Natural killer cell (primary cell): ENCODE data around the gene GPHN. TPM values are rescaled to one million over a fixed set of nuclear protein-coding genes. Genes with fewer than 3 reads are reported as not detected.

Source experiments
- ATAC-seq, 3 donors: fragments of 150-1000 bp in 2 of 3; fragments of 200-7000 bp in 1 of 3; cut with Tn5 transposase; 1 replicate in 1 of 3; 2 replicates in 2 of 3; pipeline ENCODE4 v1.10.0; 2021; ENCODE audit warnings: mild to moderate bottlenecking in 2 of 3, moderate library complexity in 2 of 3
- DNase-seq, 2 donors: peaks; one replicate each; pipeline versions ENCODE4 v3.0.0 to v3.0.0-alpha.2; 2013 to 2021; ENCODE audit warnings: mixed read lengths in 1 of 2
- H3K27ac ChIP-seq: one replicate; pipeline ENCODE4 v1.5.1; 2013; ENCODE audit warnings: mild to moderate bottlenecking, low read length
- H3K27me3 ChIP-seq: one replicate; pipeline ENCODE4 v1.6.1; 2013; ENCODE audit warnings: low read length; ENCODE audit not compliant: control insufficient read depth, insufficient read depth
- H3K36me3 ChIP-seq: one replicate; pipeline ENCODE4 v1.6.1; 2013; ENCODE audit warnings: low read length; ENCODE audit not compliant: control insufficient read depth, insufficient read depth
- H3K4me1 ChIP-seq: one replicate; pipeline ENCODE4 v1.6.1; 2013; ENCODE audit warnings: low read length; ENCODE audit not compliant: control insufficient read depth, insufficient read depth
- H3K4me3 ChIP-seq: one replicate; pipeline ENCODE4 v1.5.1; 2013; ENCODE audit warnings: low read length
- H3K9me3 ChIP-seq: one replicate; pipeline ENCODE4 v1.6.1; 2013; ENCODE audit warnings: low read length; ENCODE audit not compliant: control insufficient read depth, insufficient read depth
- H3K27ac Mint-ChIP-seq, 2 donors: one replicate each; pipeline ENCODE4 v1.8.0; 2022; ENCODE audit warnings: mild to moderate bottlenecking in 2 of 2, mixed read lengths in 2 of 2, moderate library complexity in 1 of 2
- H3K27me3 Mint-ChIP-seq, 2 donors: one replicate each; pipeline ENCODE4 v1.8.0; 2022; ENCODE audit warnings: low read depth in 2 of 2, mixed read lengths in 2 of 2
- H3K36me3 Mint-ChIP-seq: one replicate; pipeline ENCODE4 v1.8.0; 2022; ENCODE audit warnings: mixed read lengths
- H3K4me1 Mint-ChIP-seq, 2 donors: one replicate each; pipeline ENCODE4 v1.8.0; 2022; ENCODE audit warnings: mixed read lengths in 2 of 2
- H3K4me3 Mint-ChIP-seq: one replicate; pipeline ENCODE4 v1.8.0; 2022; ENCODE audit warnings: mild to moderate bottlenecking, moderate library complexity, mixed read lengths
- H3K9me3 Mint-ChIP-seq, 2 donors: one replicate each; pipeline ENCODE4 v1.8.0; 2022; ENCODE audit warnings: mixed read lengths in 2 of 2
- WGBS: methylation state at CpG from one replicate; pipeline ENCODE4 v1.1.7; 2013; ENCODE audit warnings: missing lambda C conversion rate; ENCODE audit not compliant: insufficient coverage; 5-methylcytosine and 5-hydroxymethylcytosine counted together
- intact Hi-C: fragments of 100-400 bp; cut with micrococcal nuclease; formaldehyde crosslinking; loops from one replicate; pipeline ENCODE4 v1.14.2; 2022
- total RNA-seq, 4 donors: library from RNA; stranded (reverse); fragments of 120-200 nt in 1 of 4; gene quantifications; one replicate each; pipeline versions ENCODE4 v1.2.3 to v1.2.4, GENCODE V29; 2013 to 2022
- TF ChIP-seq, protein P1 (sequence below): fragments of 200-600 bp; IDR thresholded peaks from one replicate; pipeline ENCODE4 v1.8.0; 2022; ENCODE audit warnings: antibody characterized with exemption

Gene GPHN
- total RNA-seq, 3 donors from 2014 or later (not counting 1 experiment from before 2014, with no cell fraction given): 6.3 to 9.4 (median 8.7) TPM

DNA sequence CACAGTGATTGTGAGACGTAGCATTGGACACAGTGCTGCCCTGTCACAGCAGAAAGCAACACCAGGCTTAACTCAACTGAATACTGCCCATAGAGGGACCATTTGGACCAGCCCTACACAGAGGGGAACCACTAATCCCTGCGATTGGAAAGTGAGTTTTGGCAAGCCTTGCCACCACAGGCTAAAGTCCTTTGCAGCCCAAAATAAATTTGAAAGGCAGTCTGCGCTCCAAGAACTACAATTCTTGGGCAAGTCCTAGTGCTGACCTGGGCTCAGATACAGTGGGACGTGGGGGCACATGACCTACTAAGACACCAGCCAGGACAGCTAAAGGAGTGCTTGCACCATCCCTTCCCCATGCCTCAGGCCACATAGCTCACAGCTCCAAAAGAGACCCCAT, 349.9 kb downstream of the GPHN start:
- H3K27me3 Mint-ChIP-seq: no peaks in the 10 kb centered on the region

DNA sequence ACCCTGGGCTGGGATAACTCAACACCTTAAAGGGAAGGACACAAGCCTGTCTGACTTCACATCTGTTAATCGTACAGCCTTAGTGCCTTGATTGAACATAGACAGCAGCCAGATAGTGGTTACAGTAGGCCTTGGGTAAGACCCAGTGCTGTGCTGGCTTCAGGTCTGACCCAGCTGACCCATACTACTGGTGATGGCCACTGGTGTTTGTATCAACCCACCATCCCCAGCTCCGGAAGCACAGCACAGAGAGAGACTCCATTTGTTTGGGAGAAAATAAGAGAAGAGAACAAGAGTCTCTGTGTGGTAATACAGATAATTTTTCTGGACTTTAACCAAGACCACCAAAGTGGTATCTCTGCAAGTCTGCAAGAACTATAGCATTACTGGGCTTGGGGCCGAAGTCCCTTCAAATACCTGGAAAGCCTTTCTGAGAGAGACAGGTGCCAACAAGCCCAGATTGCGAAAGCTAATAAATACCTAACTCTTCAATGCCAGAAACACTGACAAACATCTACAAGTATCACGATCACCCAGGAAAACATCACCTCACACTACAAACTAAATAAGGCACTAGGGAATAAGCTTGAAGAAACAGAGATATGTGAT, 351.2 kb downstream of the GPHN start:
- Histone ChIP-seq H3K27ac (no peak overlapping the region), H3K4me1 (no peaks in the 10 kb centered on the region), H3K36me3 (no peaks in the 10 kb centered on the region), H3K9me3 (peaks cover 7% of the 10 kb centered on the region), H3K27me3 (no peaks in the 10 kb centered on the region), H3K4me3 (no peak overlapping the region)
- ATAC-seq: no peak
- Mint-ChIP-seq H3K4me3 (no peak overlapping the region), H3K27ac (no peak overlapping the region), H3K9me3 (peaks cover 18 to 32% of the 10 kb centered on the region in 2 donors), H3K4me1 (no peaks in the 10 kb centered on the region), H3K27me3 (no peaks in the 10 kb centered on the region), H3K36me3 (peaks cover 34% of the 10 kb centered on the region)
- TF ChIP-seq, protein P1, sequence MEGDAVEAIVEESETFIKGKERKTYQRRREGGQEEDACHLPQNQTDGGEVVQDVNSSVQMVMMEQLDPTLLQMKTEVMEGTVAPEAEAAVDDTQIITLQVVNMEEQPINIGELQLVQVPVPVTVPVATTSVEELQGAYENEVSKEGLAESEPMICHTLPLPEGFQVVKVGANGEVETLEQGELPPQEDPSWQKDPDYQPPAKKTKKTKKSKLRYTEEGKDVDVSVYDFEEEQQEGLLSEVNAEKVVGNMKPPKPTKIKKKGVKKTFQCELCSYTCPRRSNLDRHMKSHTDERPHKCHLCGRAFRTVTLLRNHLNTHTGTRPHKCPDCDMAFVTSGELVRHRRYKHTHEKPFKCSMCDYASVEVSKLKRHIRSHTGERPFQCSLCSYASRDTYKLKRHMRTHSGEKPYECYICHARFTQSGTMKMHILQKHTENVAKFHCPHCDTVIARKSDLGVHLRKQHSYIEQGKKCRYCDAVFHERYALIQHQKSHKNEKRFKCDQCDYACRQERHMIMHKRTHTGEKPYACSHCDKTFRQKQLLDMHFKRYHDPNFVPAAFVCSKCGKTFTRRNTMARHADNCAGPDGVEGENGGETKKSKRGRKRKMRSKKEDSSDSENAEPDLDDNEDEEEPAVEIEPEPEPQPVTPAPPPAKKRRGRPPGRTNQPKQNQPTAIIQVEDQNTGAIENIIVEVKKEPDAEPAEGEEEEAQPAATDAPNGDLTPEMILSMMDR: no peak
- no peak for DNase-seq
- 87% methylated on average over 4 of the region's 5 CpGs for WGBS
- intact Hi-C loops: no loop called here

More for the DNA sequence above, 349.9 kb downstream of the GPHN start:
- Histone ChIP-seq H3K36me3 (no peaks in the 10 kb centered on the region), H3K4me1 (no peaks in the 10 kb centered on the region), H3K9me3 (peaks cover 7% of the 10 kb centered on the region), H3K27me3 (no peaks in the 10 kb centered on the region), H3K27ac (no peak overlapping the region), H3K4me3 (no peak overlapping the region)
- WGBS: 93% methylated on average over 4 of the region's 4 CpGs
- ATAC-seq: no peak
- no peak for DNase-seq
- no peak overlapping the region for H3K4me3 Mint-ChIP-seq
- peaks cover 34% of the 10 kb centered on the region for H3K36me3 Mint-ChIP-seq
- peaks cover 20 to 32% of the 10 kb centered on the region in 2 donors for H3K9me3 Mint-ChIP-seq
- intact Hi-C loops: no loop called here
- TF ChIP-seq, protein P1: no peak
- H3K4me1 Mint-ChIP-seq: no peaks in the 10 kb centered on the region
- no peak overlapping the region for H3K27ac Mint-ChIP-seq

DNA sequence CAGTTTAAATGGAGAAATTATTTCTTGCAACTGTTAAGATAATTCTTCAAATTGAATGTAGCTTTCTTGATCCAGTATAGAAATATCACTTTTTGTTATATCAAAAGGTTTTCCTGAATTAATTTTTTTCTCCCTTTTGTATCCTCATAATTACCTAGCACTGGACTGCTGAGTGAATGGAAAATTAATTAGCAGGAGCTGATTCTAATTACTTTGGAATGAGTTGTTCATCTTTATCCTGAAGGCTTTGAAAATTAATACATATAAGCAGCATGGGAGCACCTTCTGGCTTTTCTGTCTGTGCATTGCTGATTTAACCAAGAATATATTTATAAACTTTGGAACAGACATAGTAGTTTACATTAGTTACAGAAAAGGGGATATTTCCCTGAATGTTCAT, 373.6 kb downstream of the GPHN start:
- Mint-ChIP-seq H3K4me1 (no peaks in the 10 kb centered on the region), H3K27me3 (no peaks in the 10 kb centered on the region), H3K4me3 (no peak overlapping the region), H3K9me3 (peaks cover 7 to 17% of the 10 kb centered on the region in 2 donors), H3K27ac (no peak overlapping the region), H3K36me3 (no peaks in the 10 kb centered on the region)
- intact Hi-C loops: no loop called here
- TF ChIP-seq, protein P1: no peak
- ATAC-seq (no peak), DNase-seq (no peak)
- Histone ChIP-seq H3K27ac (no peak overlapping the region), H3K27me3 (no peaks in the 10 kb centered on the region), H3K4me3 (no peak overlapping the region), H3K9me3 (no peaks in the 10 kb centered on the region), H3K4me1 (no peaks in the 10 kb centered on the region), H3K36me3 (no peaks in the 10 kb centered on the region)

DNA sequence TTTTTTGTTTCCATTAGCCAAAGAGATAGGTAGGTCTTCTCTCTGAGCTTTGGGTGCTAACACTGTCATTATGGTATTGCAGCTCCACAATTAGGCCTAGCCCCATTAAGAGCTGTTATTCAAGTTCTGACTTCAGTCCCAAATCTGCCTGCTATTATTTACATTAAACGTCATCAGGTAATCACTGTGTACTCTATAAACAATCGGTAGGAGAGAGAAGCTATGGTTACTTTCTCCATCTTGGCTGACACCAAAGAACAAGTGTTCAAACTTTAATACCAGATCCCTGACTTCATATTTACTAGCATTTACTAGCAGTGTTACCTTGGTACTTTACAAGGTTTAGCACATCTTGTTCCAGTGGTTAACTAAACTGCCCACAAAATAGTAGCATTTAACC, 376.2 kb downstream of the GPHN start:
- H3K27ac Mint-ChIP-seq: no peak overlapping the region
- TF ChIP-seq, protein P1: no peak
- Histone ChIP-seq H3K36me3 (no peaks in the 10 kb centered on the region), H3K4me3 (no peak overlapping the region), H3K27ac (no peak overlapping the region), H3K4me1 (no peaks in the 10 kb centered on the region), H3K9me3 (no peaks in the 10 kb centered on the region), H3K27me3 (no peaks in the 10 kb centered on the region)
- no peaks in the 10 kb centered on the region for H3K27me3 Mint-ChIP-seq
- no peak overlapping the region for H3K4me3 Mint-ChIP-seq
- H3K9me3 Mint-ChIP-seq: peaks cover 14 to 24% of the 10 kb centered on the region in 2 donors
- 88% methylated on average over 2 of the region's 2 CpGs for WGBS
- H3K36me3 Mint-ChIP-seq: peaks cover 12% of the 10 kb centered on the region
- intact Hi-C loops: no loop called here
- ATAC-seq (no peak), DNase-seq (no peak)
- H3K4me1 Mint-ChIP-seq: no peaks in the 10 kb centered on the region
